ENCODE measurements around the gene ZBTB46.

ZBTB46 gene

DNA sequence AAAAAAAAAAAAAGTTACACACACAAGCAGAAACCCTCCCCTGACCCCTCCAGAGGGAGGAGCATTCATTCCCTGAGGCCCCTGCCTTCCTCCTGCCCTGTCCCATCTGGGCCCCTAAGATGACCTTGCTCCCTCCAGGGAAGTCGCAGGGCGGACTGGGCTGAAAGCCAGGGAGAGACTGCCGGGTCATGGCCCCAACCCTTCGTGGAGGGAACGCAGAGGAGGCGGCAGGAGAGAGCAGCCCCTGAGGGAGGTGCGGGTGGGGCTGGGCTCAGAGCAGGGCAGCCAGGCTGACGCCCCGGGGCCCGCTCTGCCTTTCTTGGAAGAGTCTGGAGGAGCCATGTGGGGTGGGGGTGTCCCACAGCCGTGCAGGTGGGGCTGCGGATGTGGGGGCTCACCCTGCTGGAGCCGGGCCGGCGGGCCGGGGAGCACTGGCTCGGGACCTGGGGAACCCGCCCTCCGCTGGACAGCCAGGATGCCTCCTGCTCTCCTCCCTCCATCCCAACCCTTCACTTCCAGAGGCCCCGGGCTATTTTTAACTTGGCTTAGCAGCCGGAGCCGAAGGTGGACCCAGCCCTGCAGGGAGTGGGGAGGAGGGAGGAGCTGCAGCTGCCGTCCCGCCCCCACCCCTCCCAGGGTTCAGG, 15.2 kb upstream of the ZBTB46 start:
- no peaks in the 10 kb centered on the region for H3K36me3 ChIP-seq (ENCODE audit: control insufficient read depth in 1 of 2, insufficient read depth in 2 of 2, low read length in 2 of 2)
- H3K4me3 ChIP-seq (ENCODE audit: low read depth in 1 of 2, low read length in 2 of 2): peak overlapping the region in 1 of 2 donors; percentile 45
- H3K27me3 ChIP-seq (ENCODE audit: low read depth, low read length): peaks cover 18% of the 10 kb centered on the region
- no peak overlapping the region for H3K27ac ChIP-seq (ENCODE audit: low read length)
- no peaks in the 10 kb centered on the region for H3K9me3 ChIP-seq (ENCODE audit: control insufficient read depth in 1 of 2, low read length in 2 of 2)
- peaks cover 0 to 16% of the 10 kb centered on the region in 2 donors for H3K4me1 ChIP-seq (ENCODE audit: control insufficient read depth in 1 of 2, insufficient read depth in 2 of 2, low read length in 2 of 2)

DNA sequence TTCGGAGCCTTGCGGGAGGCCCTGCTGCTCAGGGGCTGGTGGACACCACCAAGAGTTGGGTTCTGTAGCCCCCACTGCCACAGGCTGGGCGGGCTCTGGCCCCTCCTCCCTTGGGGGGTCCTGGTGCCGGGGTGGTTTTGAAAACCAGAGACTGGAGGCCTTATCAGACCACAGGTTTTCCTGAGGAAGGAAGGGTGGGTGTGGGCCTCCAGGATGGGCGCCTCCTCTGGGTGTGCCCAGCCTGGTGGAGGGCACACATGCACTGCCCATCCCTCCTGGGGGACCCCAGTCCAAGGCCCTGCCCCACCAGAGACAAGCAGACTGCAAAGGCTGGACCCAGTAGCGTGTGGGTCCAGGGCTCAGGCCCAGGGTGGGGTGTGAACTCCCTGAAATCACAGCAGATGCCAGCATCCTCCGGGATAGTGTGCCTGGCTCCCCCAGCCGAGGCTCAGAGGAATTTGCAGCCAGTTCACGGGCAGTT, 13.5 kb upstream of the ZBTB46 start:
- Histone ChIP-seq H3K36me3 (ENCODE audit: control insufficient read depth in 1 of 2, insufficient read depth in 2 of 2, low read length in 2 of 2) (no peaks in the 10 kb centered on the region), H3K27ac (ENCODE audit: low read length) (no peak overlapping the region), H3K27me3 (ENCODE audit: low read depth, low read length) (peaks cover 18% of the 10 kb centered on the region), H3K9me3 (ENCODE audit: control insufficient read depth in 1 of 2, low read length in 2 of 2) (no peaks in the 10 kb centered on the region), H3K4me1 (ENCODE audit: control insufficient read depth in 1 of 2, insufficient read depth in 2 of 2, low read length in 2 of 2) (peaks cover 0 to 16% of the 10 kb centered on the region in 2 donors), H3K4me3 (ENCODE audit: low read depth in 1 of 2, low read length in 2 of 2) (no peak overlapping the region)

DNA sequence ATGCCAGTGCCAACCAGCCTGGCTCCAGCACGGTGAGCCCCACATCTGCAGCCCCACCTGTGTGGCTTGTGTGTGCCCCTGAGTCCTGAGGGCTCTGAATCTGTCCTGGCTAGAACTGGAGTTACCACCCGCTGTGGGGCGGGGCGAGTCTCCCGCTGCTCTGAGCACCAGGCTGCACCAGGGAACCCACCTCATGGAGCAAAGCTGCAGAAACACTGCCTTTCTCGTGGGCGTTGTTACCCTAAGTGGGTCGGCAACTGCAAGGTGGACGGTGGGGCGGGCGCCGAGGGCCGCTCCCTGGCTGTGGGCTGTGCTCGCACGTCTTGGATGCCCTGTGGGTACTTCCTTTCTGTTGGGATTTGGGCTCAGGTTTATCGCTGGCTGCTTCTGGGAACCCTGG, 12.7 kb upstream of the ZBTB46 start:
- Histone ChIP-seq H3K4me3 (ENCODE audit: low read depth in 1 of 2, low read length in 2 of 2) (no peak overlapping the region), H3K9me3 (ENCODE audit: control insufficient read depth in 1 of 2, low read length in 2 of 2) (no peaks in the 10 kb centered on the region), H3K36me3 (ENCODE audit: control insufficient read depth in 1 of 2, insufficient read depth in 2 of 2, low read length in 2 of 2) (no peaks in the 10 kb centered on the region), H3K4me1 (ENCODE audit: control insufficient read depth in 1 of 2, insufficient read depth in 2 of 2, low read length in 2 of 2) (peaks cover 0 to 16% of the 10 kb centered on the region in 2 donors), H3K27me3 (ENCODE audit: low read depth, low read length) (peaks cover 18% of the 10 kb centered on the region), H3K27ac (ENCODE audit: low read length) (no peak overlapping the region)

DNA sequence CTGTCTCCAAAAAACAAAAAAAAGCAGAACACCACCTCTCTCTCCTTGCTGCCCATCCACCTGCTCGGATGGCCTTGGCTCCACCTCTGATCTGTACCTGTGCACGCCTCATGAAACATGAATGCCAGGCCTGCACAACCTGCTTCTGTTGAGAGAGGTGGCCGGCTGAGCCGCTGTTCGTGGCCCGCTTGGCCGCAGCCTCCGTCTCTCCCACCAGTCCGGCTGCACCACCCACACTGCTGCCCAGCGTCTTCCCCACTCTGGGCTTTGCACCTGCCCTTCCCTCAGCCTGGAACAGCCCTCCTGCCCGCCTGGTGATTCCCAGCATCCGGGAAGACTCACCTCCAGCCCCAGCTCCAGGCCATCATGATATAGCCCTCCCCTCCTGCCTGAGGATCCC, 12.2 kb upstream of the ZBTB46 start:
- no peaks in the 10 kb centered on the region for H3K9me3 ChIP-seq (ENCODE audit: control insufficient read depth in 1 of 2, low read length in 2 of 2)
- peaks cover 0 to 16% of the 10 kb centered on the region in 2 donors for H3K4me1 ChIP-seq (ENCODE audit: control insufficient read depth in 1 of 2, insufficient read depth in 2 of 2, low read length in 2 of 2)
- H3K36me3 ChIP-seq (ENCODE audit: control insufficient read depth in 1 of 2, insufficient read depth in 2 of 2, low read length in 2 of 2): no peaks in the 10 kb centered on the region
- no peak overlapping the region for H3K27ac ChIP-seq (ENCODE audit: low read length)
- peaks cover 18% of the 10 kb centered on the region for H3K27me3 ChIP-seq (ENCODE audit: low read depth, low read length)
- H3K4me3 ChIP-seq (ENCODE audit: low read depth in 1 of 2, low read length in 2 of 2): no peak overlapping the region

DNA sequence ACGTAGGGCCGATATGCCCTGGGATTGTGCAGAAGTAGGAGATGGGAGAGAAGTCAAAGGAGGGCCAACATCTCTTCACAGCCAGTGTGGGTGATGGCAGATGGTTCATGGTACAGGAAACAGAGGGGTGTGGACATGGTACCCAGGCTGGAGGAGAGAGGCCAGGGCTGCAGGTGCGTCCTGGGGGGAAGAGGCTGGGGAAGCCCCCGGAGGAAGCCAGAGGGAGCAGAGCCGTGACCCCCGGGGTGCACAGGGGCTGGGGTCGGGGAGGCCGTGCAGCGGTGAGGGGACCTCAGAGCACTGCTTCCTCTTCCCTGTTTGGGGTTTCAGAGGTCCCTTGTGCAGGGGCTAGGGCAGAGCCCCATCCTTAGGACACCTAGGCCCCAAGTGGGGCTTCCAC, 11.2 kb upstream of the ZBTB46 start:
- Histone ChIP-seq H3K4me1 (ENCODE audit: control insufficient read depth in 1 of 2, insufficient read depth in 2 of 2, low read length in 2 of 2) (peaks cover 0 to 11% of the 10 kb centered on the region in 2 donors), H3K27ac (ENCODE audit: low read length) (no peak overlapping the region), H3K36me3 (ENCODE audit: control insufficient read depth in 1 of 2, insufficient read depth in 2 of 2, low read length in 2 of 2) (no peaks in the 10 kb centered on the region), H3K27me3 (ENCODE audit: low read depth, low read length) (peaks cover 18% of the 10 kb centered on the region), H3K4me3 (ENCODE audit: low read depth in 1 of 2, low read length in 2 of 2) (no peak overlapping the region), H3K9me3 (ENCODE audit: control insufficient read depth in 1 of 2, low read length in 2 of 2) (no peaks in the 10 kb centered on the region)

DNA sequence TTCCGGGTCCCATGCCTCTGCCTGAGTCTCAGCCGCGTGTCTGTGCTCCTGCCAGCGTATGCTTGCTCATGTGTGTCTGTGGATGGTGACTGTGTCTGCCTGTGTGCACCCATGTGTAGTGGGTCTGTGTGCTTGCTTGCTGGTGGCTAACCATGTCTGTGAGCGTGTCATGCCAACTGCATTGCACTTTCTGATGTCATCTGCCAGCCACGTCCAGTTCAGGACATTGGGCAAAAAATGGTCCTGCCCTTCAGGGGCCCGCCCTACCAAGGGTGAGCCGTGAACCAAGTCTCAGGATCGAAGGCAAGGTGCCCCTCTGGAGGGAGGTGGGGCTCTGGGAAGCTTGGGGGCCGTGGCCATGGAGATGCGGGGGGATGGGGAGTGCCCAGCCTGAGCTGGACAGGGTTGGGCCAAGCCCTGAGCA, 9.4 kb upstream of the ZBTB46 start:
- Histone ChIP-seq H3K27ac (ENCODE audit: low read length) (no peak overlapping the region), H3K27me3 (ENCODE audit: low read depth, low read length) (peaks cover 10% of the 10 kb centered on the region), H3K4me3 (ENCODE audit: low read depth in 1 of 2, low read length in 2 of 2) (no peak overlapping the region), H3K4me1 (ENCODE audit: control insufficient read depth in 1 of 2, insufficient read depth in 2 of 2, low read length in 2 of 2) (peaks cover 0 to 1% of the 10 kb centered on the region in 2 donors), H3K36me3 (ENCODE audit: control insufficient read depth in 1 of 2, insufficient read depth in 2 of 2, low read length in 2 of 2) (no peaks in the 10 kb centered on the region), H3K9me3 (ENCODE audit: control insufficient read depth in 1 of 2, low read length in 2 of 2) (no peaks in the 10 kb centered on the region)

DNA sequence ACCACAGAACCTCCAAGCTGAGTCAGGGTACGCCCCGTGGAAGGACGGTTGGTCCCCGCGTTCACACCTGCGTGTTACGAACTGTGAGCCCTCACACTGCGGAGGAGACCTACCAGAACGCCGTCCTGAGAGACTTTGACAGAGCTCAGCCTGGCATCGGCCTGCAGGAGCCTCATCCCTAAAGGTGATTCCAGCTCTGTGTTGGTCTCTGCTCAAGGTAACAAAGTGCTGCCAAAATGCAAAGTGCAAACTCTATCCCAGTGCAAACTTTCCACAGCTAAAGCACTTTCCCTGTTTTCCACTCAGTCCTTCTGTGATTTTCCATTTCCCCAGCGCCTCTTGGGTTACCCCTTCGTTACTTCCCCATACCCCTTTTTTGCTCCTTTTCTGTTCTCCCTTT, 8.6 kb upstream of the ZBTB46 start:
- Histone ChIP-seq H3K27ac (ENCODE audit: low read length) (no peak overlapping the region), H3K27me3 (ENCODE audit: low read depth, low read length) (peaks cover 9% of the 10 kb centered on the region), H3K4me3 (ENCODE audit: low read depth in 1 of 2, low read length in 2 of 2) (no peak overlapping the region), H3K4me1 (ENCODE audit: control insufficient read depth in 1 of 2, insufficient read depth in 2 of 2, low read length in 2 of 2) (peaks cover under 1 to 5% of the 10 kb centered on the region in 2 donors), H3K36me3 (ENCODE audit: control insufficient read depth in 1 of 2, insufficient read depth in 2 of 2, low read length in 2 of 2) (no peaks in the 10 kb centered on the region), H3K9me3 (ENCODE audit: control insufficient read depth in 1 of 2, low read length in 2 of 2) (no peaks in the 10 kb centered on the region)

DNA sequence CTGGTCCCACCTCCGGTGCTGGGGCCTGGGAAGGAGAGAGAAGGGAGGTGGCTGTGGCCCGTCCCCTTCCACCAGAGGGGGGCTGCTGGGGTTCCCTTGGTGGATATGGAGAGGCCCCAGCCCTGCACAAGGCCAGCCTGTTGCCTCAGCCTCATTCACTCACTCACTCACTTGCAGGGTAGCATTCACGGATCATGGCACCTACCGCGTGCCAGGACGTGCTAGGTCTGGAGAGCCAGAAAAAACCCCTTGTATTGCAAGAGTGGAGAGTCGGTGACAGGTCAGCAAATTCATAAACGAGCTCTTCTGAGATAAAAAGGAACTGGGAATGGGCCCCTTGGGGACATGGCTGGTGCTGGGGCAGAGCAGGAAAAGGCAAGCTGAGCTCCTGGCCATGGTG, 6.4 kb upstream of the ZBTB46 start:
- Histone ChIP-seq H3K4me3 (ENCODE audit: low read depth in 1 of 2, low read length in 2 of 2) (no peak overlapping the region), H3K9me3 (ENCODE audit: control insufficient read depth in 1 of 2, low read length in 2 of 2) (no peaks in the 10 kb centered on the region), H3K36me3 (ENCODE audit: control insufficient read depth in 1 of 2, insufficient read depth in 2 of 2, low read length in 2 of 2) (no peaks in the 10 kb centered on the region), H3K27ac (ENCODE audit: low read length) (no peak overlapping the region), H3K4me1 (ENCODE audit: control insufficient read depth in 1 of 2, insufficient read depth in 2 of 2, low read length in 2 of 2) (peaks cover 5 to 13% of the 10 kb centered on the region in 2 donors), H3K27me3 (ENCODE audit: low read depth, low read length) (peaks cover 3% of the 10 kb centered on the region)

DNA sequence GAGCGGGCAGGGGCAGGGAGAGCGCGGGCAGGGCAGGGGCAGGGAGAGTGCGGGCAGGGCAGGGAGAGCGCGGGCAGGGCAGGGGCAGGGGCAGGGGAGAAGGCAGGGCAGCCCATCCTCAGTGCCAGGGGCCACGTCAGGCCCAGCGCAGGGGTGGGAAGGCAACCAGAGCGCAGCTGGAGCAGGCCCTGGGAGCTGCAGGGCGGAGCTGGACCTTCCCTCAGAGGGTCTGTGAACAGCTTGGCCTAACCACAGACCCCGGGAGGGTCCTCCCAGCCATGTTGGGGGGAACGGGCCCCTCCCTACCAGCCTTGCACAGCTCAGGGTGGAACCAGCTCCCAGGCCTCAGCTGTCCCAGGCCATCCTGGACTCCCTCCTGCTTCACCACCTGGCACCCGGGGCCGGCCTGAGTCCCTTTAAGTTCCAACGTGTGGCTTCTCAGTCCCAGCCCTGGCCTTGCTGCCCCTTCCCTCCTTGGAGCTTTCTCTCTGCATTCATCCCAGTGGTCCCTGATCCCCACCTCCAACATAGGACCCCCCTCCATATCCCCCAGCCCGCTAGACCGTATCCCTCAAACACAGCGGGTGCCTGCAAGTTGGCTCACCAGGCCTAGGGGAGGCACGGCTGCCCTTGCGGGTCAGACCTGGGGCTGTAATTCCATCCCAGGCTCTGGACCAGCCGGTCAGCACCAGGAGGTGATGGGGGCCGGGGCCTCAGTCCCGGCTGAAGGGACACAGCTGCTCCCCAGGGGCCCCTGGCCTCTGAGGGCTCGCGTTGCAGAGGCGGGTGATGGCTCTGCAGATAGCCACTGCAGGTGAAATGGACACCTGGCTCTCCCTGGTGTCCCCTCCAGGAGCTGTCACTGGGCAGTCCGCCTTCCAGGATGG, 5.6 kb upstream of the ZBTB46 start:
- Histone ChIP-seq H3K27ac (ENCODE audit: low read length) (no peak overlapping the region), H3K36me3 (ENCODE audit: control insufficient read depth in 1 of 2, insufficient read depth in 2 of 2, low read length in 2 of 2) (no peaks in the 10 kb centered on the region), H3K9me3 (ENCODE audit: control insufficient read depth in 1 of 2, low read length in 2 of 2) (no peaks in the 10 kb centered on the region), H3K27me3 (ENCODE audit: low read depth, low read length) (no peaks in the 10 kb centered on the region), H3K4me1 (ENCODE audit: control insufficient read depth in 1 of 2, insufficient read depth in 2 of 2, low read length in 2 of 2) (peaks cover 5 to 21% of the 10 kb centered on the region in 2 donors), H3K4me3 (ENCODE audit: low read depth in 1 of 2, low read length in 2 of 2) (no peak overlapping the region)

DNA sequence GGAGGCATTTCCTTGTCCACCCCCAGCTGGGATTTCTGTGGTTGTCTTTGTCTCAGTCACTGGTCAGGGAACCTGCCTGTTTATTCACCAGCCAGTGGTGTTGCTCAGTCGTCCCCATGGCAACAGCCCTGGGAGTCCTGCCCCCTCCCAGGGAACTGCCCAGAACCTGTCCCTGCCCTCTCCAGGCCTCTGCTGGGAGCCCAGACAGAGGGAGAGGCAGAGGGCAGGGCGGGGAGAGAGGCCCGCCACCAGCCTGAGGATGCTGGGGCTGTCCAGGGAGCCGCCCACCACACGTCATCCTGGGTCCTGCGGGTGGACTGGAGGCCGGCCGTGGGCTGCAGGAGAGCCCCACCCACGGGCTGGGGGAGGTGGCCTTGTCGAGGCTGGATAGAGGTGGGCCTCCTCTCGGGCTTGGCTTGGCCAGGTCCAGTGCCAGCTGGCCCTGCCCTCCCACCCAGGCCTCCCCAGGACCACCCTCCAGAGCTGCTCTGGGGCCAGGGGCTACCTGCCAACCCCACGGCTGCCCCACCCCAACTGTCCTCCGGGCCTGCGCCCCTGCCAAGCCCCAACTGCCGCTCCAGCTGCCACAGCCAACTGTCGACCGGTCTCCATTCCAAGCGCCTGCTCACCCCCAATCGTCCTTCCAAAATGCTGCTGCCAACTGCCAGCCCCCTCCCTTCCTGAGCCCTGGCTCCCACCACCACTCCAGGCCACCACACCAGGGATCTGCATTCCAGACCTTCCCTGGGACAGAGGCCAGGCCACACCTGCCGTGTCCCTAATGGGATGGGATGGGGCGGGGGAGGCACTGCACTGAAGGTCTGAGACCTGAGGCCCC, 4.2 kb upstream of the ZBTB46 start:
- Histone ChIP-seq H3K9me3 (ENCODE audit: control insufficient read depth in 1 of 2, low read length in 2 of 2) (no peaks in the 10 kb centered on the region), H3K27ac (ENCODE audit: low read length) (no peak overlapping the region), H3K4me3 (ENCODE audit: low read depth in 1 of 2, low read length in 2 of 2) (no peak overlapping the region), H3K27me3 (ENCODE audit: low read depth, low read length) (no peaks in the 10 kb centered on the region), H3K36me3 (ENCODE audit: control insufficient read depth in 1 of 2, insufficient read depth in 2 of 2, low read length in 2 of 2) (no peaks in the 10 kb centered on the region), H3K4me1 (ENCODE audit: control insufficient read depth in 1 of 2, insufficient read depth in 2 of 2, low read length in 2 of 2) (peaks cover 5 to 23% of the 10 kb centered on the region in 2 donors)

DNA sequence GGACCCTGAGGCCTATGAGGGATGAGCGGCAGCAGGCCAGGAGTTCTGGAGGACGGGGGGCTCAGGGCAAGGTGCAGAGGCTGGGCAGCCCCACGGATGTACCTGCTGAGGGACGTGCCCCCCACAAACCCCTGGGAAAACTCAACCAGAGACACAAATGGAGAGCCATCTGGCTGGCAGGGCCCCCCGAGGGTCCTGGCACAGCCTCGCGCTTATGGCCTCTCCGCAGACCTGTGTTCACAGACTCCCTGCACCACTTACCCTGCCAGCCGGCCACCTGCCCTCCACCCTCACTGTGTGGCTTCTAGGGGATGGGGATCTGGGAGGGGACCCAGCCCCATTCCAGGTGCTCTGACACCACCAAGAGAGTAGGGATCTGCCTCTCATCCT, 3.4 kb upstream of the ZBTB46 start:
- H3K27me3 ChIP-seq (ENCODE audit: low read depth, low read length): peaks cover 6% of the 10 kb centered on the region
- H3K9me3 ChIP-seq (ENCODE audit: control insufficient read depth in 1 of 2, low read length in 2 of 2): no peaks in the 10 kb centered on the region
- no peak overlapping the region for H3K4me3 ChIP-seq (ENCODE audit: low read depth in 1 of 2, low read length in 2 of 2)
- H3K27ac ChIP-seq (ENCODE audit: low read length): no peak overlapping the region
- H3K4me1 ChIP-seq (ENCODE audit: control insufficient read depth in 1 of 2, insufficient read depth in 2 of 2, low read length in 2 of 2): peaks cover 5 to 30% of the 10 kb centered on the region in 2 donors
- H3K36me3 ChIP-seq (ENCODE audit: control insufficient read depth in 1 of 2, insufficient read depth in 2 of 2, low read length in 2 of 2): no peaks in the 10 kb centered on the region

Data from muscle layer of duodenum (tissue), 2 donors.